Stimulated activated naive B cell treated with anti-CD40 and anti-IgM and Interleukin-4, amounts not matched to agents 10 μg/mL and 1 μg/mL and 100 μg/mL, for 72 hours (primary cell): Measurements from ENCODE around the gene POM121.
"Not testable (repeated sequence)": the region's sequence is repeated elsewhere in the genome, so short reads cannot be mapped to it uniquely, and the experiment has no call there.

Experiments used
- ATAC-seq, 2 donors: fragments of 150-1000 bp; cut with Tn5 transposase; replicated peaks; 2 replicates each; pipeline ENCODE4 v1.10.0; 2021; ENCODE audit warnings: moderate library complexity in 1 of 2
- DNase-seq: peaks from one replicate; pipeline ENCODE4 v3.0.0; 2021
- H3K27ac Mint-ChIP-seq: one replicate; pipeline ENCODE4 v1.8.0; 2022; ENCODE audit warnings: mild to moderate bottlenecking, mixed read lengths
- H3K27me3 Mint-ChIP-seq, 2 donors: one replicate each; pipeline ENCODE4 v1.8.0; 2022; ENCODE audit warnings: mixed read lengths in 2 of 2
- H3K36me3 Mint-ChIP-seq, 2 donors: one replicate each; pipeline ENCODE4 v1.8.0; 2022; ENCODE audit warnings: mixed read lengths in 2 of 2, mild to moderate bottlenecking in 1 of 2
- H3K4me1 Mint-ChIP-seq, 2 donors: one replicate each; pipeline ENCODE4 v1.8.0; 2022; ENCODE audit warnings: mixed read lengths in 2 of 2, mild to moderate bottlenecking in 1 of 2
- H3K4me3 Mint-ChIP-seq, 2 donors: one replicate each; pipeline ENCODE4 v1.8.0; 2022; ENCODE audit warnings: mild to moderate bottlenecking in 2 of 2, mixed read lengths in 2 of 2, moderate library complexity in 1 of 2
- H3K9me3 Mint-ChIP-seq, 2 donors: one replicate each; pipeline ENCODE4 v1.8.0; 2022; ENCODE audit warnings: mixed read lengths in 2 of 2, mild to moderate bottlenecking in 1 of 2

Gene POM121

GRCh38 chr7:72997887-72998468 is 73.1 kb downstream of the POM121 start:
- not testable (repeated sequence) for DNase-seq, H3K27ac Mint-ChIP-seq, H3K4me3 Mint-ChIP-seq, H3K9me3 Mint-ChIP-seq, ATAC-seq, H3K4me1 Mint-ChIP-seq, H3K36me3 Mint-ChIP-seq, H3K27me3 Mint-ChIP-seq
